ENCODE measurements around the gene CERS6. TPM values are rescaled to one million over a fixed set of nuclear protein-coding genes. Genes with fewer than 3 reads are reported as not detected.

The CERS6 gene
- total and polyA plus RNA-seq, 2 of the 8 experiments (the other 6 are each of a cell fraction or from before 2014, with no cell fraction given): 6.8 to 28.2 TPM

- H2BK20ac ChIP-seq (ENCODE audit: low read length): peak overlapping the region; percentile 26; the same call in 1 of the 2 replicates
- H4K8ac ChIP-seq (ENCODE audit: extremely low read depth, insufficient read depth, low read length): no peak overlapping the region
- no peak overlapping the region for H2BK120ac ChIP-seq (replicated peaks; ENCODE audit: low read depth, low read length)
- no peak overlapping the region for H2BK5ac ChIP-seq (ENCODE audit: low read depth, low read length)
- H3K27me3 ChIP-seq (replicated peaks in 1 of 4; ENCODE audit: control insufficient read depth in 3 of 4, extremely low read depth in 1 of 4, insufficient read depth in 3 of 4, low read length in 3 of 4): no peaks in the 10 kb centered on the region
- H3K56ac ChIP-seq (replicated peaks; ENCODE audit: insufficient read length, low read depth, low read length): no peak overlapping the region
- DNase-seq (ENCODE audit: low read depth in 1 of 2, low spot score in 2 of 2) (no peak), FAIRE-seq (no peak)
- no peaks in the 10 kb centered on the region for H3K79me1 ChIP-seq (ENCODE audit: low read depth, low read length)
- no peaks in the 10 kb centered on the region for H3K36me3 ChIP-seq (ENCODE audit: control insufficient read depth in 2 of 4, insufficient read depth in 4 of 4, low read length in 3 of 4)
- 0 out of 2 replicates have a peak overlapping the region, but pooled peaks have one; percentile 18 for H2BK12ac ChIP-seq (ENCODE audit: low read depth, low read length)
- no peak overlapping the region; a peak in 2 of 8 replicates for H3K4me3 ChIP-seq (ENCODE audit: extremely low read depth in 1 of 4, insufficient read depth in 2 of 4, low read depth in 3 of 4, low read length in 4 of 4)
- TF ChIP-seq RBBP5 (IDR thresholded peaks at IDR 0.05; ENCODE audit: borderline replicate concordance, low read depth, low read length) (no peak), HDAC6 (IDR thresholded peaks at IDR 0.05; ENCODE audit: low read depth, low read length) (no peak), SIN3A (conservative IDR thresholded peaks at IDR 0.05 in 1 of 2, IDR thresholded peaks at IDR 0.05 in 1 of 2; ENCODE audit: low read depth in 1 of 2, low read length in 2 of 2) (no peak), NANOG (IDR thresholded peaks at IDR 0.05; ENCODE audit: insufficient read depth, low read depth, low read length, poor library complexity, severe bottlenecking) (no peak), TCF12 (IDR thresholded peaks at IDR 0.05; ENCODE audit: low read depth, low read length) (no peak), CREB1 (IDR thresholded peaks at IDR 0.05) (no peak), CHD1 (IDR thresholded peaks at IDR 0.05; ENCODE audit: low read depth, low read length) (no peak), NRF1 (IDR thresholded peaks at IDR 0.05; ENCODE audit: low read depth, low read length) (no peak), RFX5 (IDR thresholded peaks at IDR 0.05; ENCODE audit: borderline replicate concordance, low read depth, low read length) (no peak), BRCA1 (IDR thresholded peaks at IDR 0.05; ENCODE audit: low read depth, low read length) (no peak), TBP (IDR thresholded peaks at IDR 0.05; ENCODE audit: low read depth, low read length) (no peak), BCL11A (IDR thresholded peaks at IDR 0.05; ENCODE audit: low read depth in 2 of 2, low read length in 2 of 2) (no peak), SRF (IDR thresholded peaks at IDR 0.05; ENCODE audit: low read depth, low read length) (no peak)
- CTCF ChIA-PET (ENCODE audit: partially characterized antibody): interaction anchor here (0.7 to 3.3 kb wide), 3 partner anchors 10 to 25 kb away, joined by 4 to 14 read pairs (median 6); no protein-coding TSS in a partner anchor
- WGBS, 2 experiments (ENCODE audit: extremely low coverage in 1 of 2, insufficient coverage in 1 of 2, insufficient read length in 1 of 2, insufficient replicate concordance in 2 of 2, low coverage in 1 of 2, low lambda C conversion rate in 2 of 2, missing lambda C conversion rate in 1 of 2): 72% methylated on average over 1 of the region's 1 CpG; no CpG with 5 or more reads in 1 of the 2 experiments
- no peaks in the 10 kb centered on the region for H3K79me2 ChIP-seq (ENCODE audit: control insufficient read depth in 1 of 2, insufficient read depth in 2 of 2, low read length in 2 of 2)
- H3K4me1 ChIP-seq (replicated peaks in 1 of 4; ENCODE audit: control insufficient read depth in 3 of 4, insufficient read depth in 4 of 4, low read length in 3 of 4): peaks cover 4 to 22% (median 15%) of the 10 kb centered on the region in 4 experiments; a peak in 5 of 7 replicates
- POLR2A ChIA-PET (ENCODE audit: partially characterized antibody): no interaction called here
- H2AFZ ChIP-seq (ENCODE audit: low read length): no peak overlapping the region
- H3K9me3 ChIP-seq (ENCODE audit: insufficient read depth in 2 of 2, low read depth in 1 of 2, low read length in 1 of 2): no peaks in the 10 kb centered on the region
- no peak overlapping the region for H3K14ac ChIP-seq (ENCODE audit: insufficient read length)
- 0 out of 2 replicates have a peak overlapping the region, but pooled peaks have one; percentile 5 for H3K18ac ChIP-seq (ENCODE audit: extremely low read depth, low read length)
- no peak overlapping the region for H2AK5ac ChIP-seq (ENCODE audit: low read depth, low read length)
- no peak overlapping the region for H3K9ac ChIP-seq (replicated peaks in 1 of 4; ENCODE audit: extremely low read depth in 1 of 4, low read depth in 3 of 4, low read length in 3 of 4)
- no peak overlapping the region for H4K5ac ChIP-seq (ENCODE audit: insufficient read length, low read depth, low read length)
- H4K20me1 ChIP-seq (replicated peaks in 1 of 2; ENCODE audit: control insufficient read depth in 1 of 2, insufficient read depth in 2 of 2, low read length in 2 of 2): no peaks in the 10 kb centered on the region
- peak overlapping the region; percentile 41 to 45; a peak in 3 of 4 replicates for H3K4me2 ChIP-seq (ENCODE audit: insufficient read depth in 1 of 2, low read depth in 2 of 2, low read length in 2 of 2)
- no peak overlapping the region for H3K23ac ChIP-seq (ENCODE audit: insufficient read length)
- peak overlapping the region; percentile 38 for H4K91ac ChIP-seq (replicated peaks; ENCODE audit: insufficient read length, low read length)
- H3K4ac ChIP-seq (replicated peaks; ENCODE audit: insufficient read length, low read depth, low read length): no peak overlapping the region
- H3K27ac ChIP-seq (ENCODE audit: low read depth, low read length): no peak overlapping the region
- no peaks in the 10 kb centered on the region for H3K23me2 ChIP-seq (ENCODE audit: low read depth, low read length)
- H2BK15ac ChIP-seq (ENCODE audit: low read length): no peak overlapping the region
These were observed 342.9 kb downstream of the CERS6 start for GRCh38 chr2:168798888-168799410.
